ENCODE measurements around the gene CRX. TPM values are rescaled to one million over a fixed set of nuclear protein-coding genes. Genes with fewer than 3 reads are reported as not detected.

CRX gene
- polyA plus RNA-seq, 4 donors = 0.14 to 0.18 TPM; not detected in 2

Other genes starting within 250 kb of the CRX start
- gene ZNF541, start 248.8 kb upstream of the CRX start, polyA plus RNA-seq (ENCODE audit: insufficient read length in 4 of 4) = under 1 TPM; 0.18 to 0.26 (median 0.20) TPM
- 10 to 100 TPM; 10.7 to 15.2 (median 12.5) TPM for gene BICRA, start 212.8 kb upstream of the CRX start, polyA plus RNA-seq (ENCODE audit: insufficient read length in 4 of 4)
- 10 to 100 TPM; 30.6 to 40.0 (median 34.9) TPM for gene EHD2, start 108.5 kb upstream of the CRX start, polyA plus RNA-seq (ENCODE audit: insufficient read length in 4 of 4)
- gene NOP53, start 76.4 kb upstream of the CRX start, polyA plus RNA-seq (ENCODE audit: insufficient read length in 4 of 4) = 100 to 1,000 TPM; 346 to 460 (median 376) TPM
- 100 to 1,000 TPM; 133 to 161 (median 144) TPM for gene SELENOW, start 43.2 kb upstream of the CRX start, polyA plus RNA-seq (ENCODE audit: insufficient read length in 4 of 4)
- not detected for gene TPRX1, start 17.4 kb upstream of the CRX start, polyA plus RNA-seq (ENCODE audit: insufficient read length in 4 of 4)
- not detected for gene TPRX2, start 37.3 kb downstream of the CRX start, polyA plus RNA-seq (ENCODE audit: insufficient read length in 4 of 4)
- gene SULT2A1, start 64.4 kb downstream of the CRX start, polyA plus RNA-seq (ENCODE audit: insufficient read length in 4 of 4) = under 1 TPM in 1 of 4 donors, not detected in 3; 0.12 TPM
- gene BSPH1, start 170.2 kb downstream of the CRX start, polyA plus RNA-seq (ENCODE audit: insufficient read length in 4 of 4) = not detected
- gene ELSPBP1, start 172.7 kb downstream of the CRX start, polyA plus RNA-seq (ENCODE audit: insufficient read length in 4 of 4) = under 1 TPM in 1 of 4 donors, not detected in 3; 0.39 TPM
- gene CABP5, start 222.1 kb downstream of the CRX start, polyA plus RNA-seq (ENCODE audit: insufficient read length in 4 of 4) = under 1 TPM in 1 of 4 donors, not detected in 3; 0.10 TPM

Measured in right renal pelvis (tissue), 4 donors.